GM12878 (cell line): ENCODE results near the gene MRRF.

Experiments
- ATF7 ChIP-seq: fragments of 450-650 bp; IDR thresholded peaks from 2 replicates; pipeline ENCODE4 v1.6.1; 2016; ENCODE audit warnings: low read depth, mild to moderate bottlenecking
- CTCF ChIP-seq, 3 experiments: IDR thresholded peaks in 2 of 3; conservative IDR thresholded peaks in 1 of 3; 2 replicates each; pipeline ENCODE4 v1.5.1; 2011; ENCODE audit warnings: low read depth in 3 of 3, low read length in 3 of 3, mild to moderate bottlenecking in 3 of 3, control low read depth in 2 of 3, moderate library complexity in 2 of 3, inconsistent platforms in 1 of 3, mixed read lengths in 1 of 3; ENCODE audit not compliant: control insufficient read depth in 2 of 3, insufficient read depth in 1 of 3; ENCODE audit errors: extremely low read depth in 1 of 3
- EGR1 ChIP-seq, 2 experiments: IDR thresholded peaks; 1 replicate in 1 of 2; 2 replicates in 1 of 2; pipeline ENCODE4 v1.6.1; 2011 to 2012; ENCODE audit warnings: low read depth in 2 of 2, low read length in 2 of 2, borderline replicate concordance in 1 of 2, mild to moderate bottlenecking in 1 of 2, moderate library complexity in 1 of 2
- ETV6 ChIP-seq, 2 experiments: fragments of 450-650 bp in 1 of 2; IDR thresholded peaks in 1 of 2; conservative IDR thresholded peaks in 1 of 2; 2 replicates each; pipeline ENCODE4 v1.6.1; 2014; ENCODE audit warnings: antibody characterized with exemption in 1 of 2, borderline replicate concordance in 1 of 2, low read depth in 1 of 2, mild to moderate bottlenecking in 1 of 2, moderate library complexity in 1 of 2
- PBX3 ChIP-seq: IDR thresholded peaks from 2 replicates; pipeline ENCODE4 v1.6.1; 2011; ENCODE audit warnings: mild to moderate bottlenecking, low read depth, low read length, moderate library complexity; ENCODE audit not compliant: insufficient replicate concordance
- RAD21 ChIP-seq: IDR thresholded peaks from 2 replicates; pipeline ENCODE4 v1.6.1; 2011; ENCODE audit warnings: mild to moderate bottlenecking, low read depth, low read length, moderate library complexity; ENCODE audit not compliant: insufficient read depth
- RFX5 ChIP-seq: IDR thresholded peaks from 2 replicates; pipeline ENCODE4 v1.6.1; 2011; ENCODE audit warnings: low read depth, low read length, improper control_type of control experiment
- SMC3 ChIP-seq: IDR thresholded peaks from 2 replicates; pipeline ENCODE4 v1.6.1; 2011; ENCODE audit warnings: low read length, improper control_type of control experiment, borderline replicate concordance
- ZNF687 ChIP-seq: fragments of 450-650 bp; IDR thresholded peaks from 2 replicates; pipeline ENCODE4 v1.6.1; 2017; ENCODE audit warnings: mild to moderate bottlenecking, moderate library complexity
- ZSCAN29 ChIP-seq: fragments of 450-650 bp; IDR thresholded peaks from 2 replicates; pipeline ENCODE4 v1.6.1; 2017; ENCODE audit warnings: mild to moderate bottlenecking, moderate library complexity

- TF ChIP-seq EGR1 (IDR thresholded peaks at IDR 0.05; ENCODE audit: borderline replicate concordance in 1 of 2, low read depth in 2 of 2, low read length in 2 of 2) (no peak), ZNF687 (no peak), RFX5 (no peak), RAD21 (no peak), SMC3 (no peak), CTCF (IDR thresholded peaks at IDR 0.05 in 2 of 3, conservative IDR thresholded peaks at IDR 0.05 in 1 of 3; ENCODE audit: control insufficient read depth in 2 of 3, extremely low read depth in 1 of 3, insufficient read depth in 1 of 3, low read depth in 3 of 3, low read length in 3 of 3) (no peak), PBX3 (no peak), ETV6 (conservative IDR thresholded peaks at IDR 0.05 in 1 of 2, IDR thresholded peaks at IDR 0.05 in 1 of 2; ENCODE audit: borderline replicate concordance in 1 of 2, low read depth in 1 of 2) (no peak), ATF7 (no peak), ZSCAN29 (no peak)
These were observed 90.7 kb downstream of the MRRF start for GRCh38 chr9:122355336-122355875.
